Measurements from ENCODE around the gene RNF7. TPM values are rescaled to one million over a fixed set of nuclear protein-coding genes. Genes with fewer than 3 reads are reported as not detected.

Gene RNF7
- polyA plus RNA-seq, 3 donors from 2014 or later: 137 to 168 (median 160) TPM

GRCh38 chr3:141795741-141796080 is 57.6 kb downstream of the RNF7 start:
- H3K27me3 Mint-ChIP-seq (ENCODE audit: low read depth in 3 of 3): peaks cover 0 to 14% (median 3%) of the 10 kb centered on the region in 3 donors
- no peaks in the 10 kb centered on the region for H3K9me3 Mint-ChIP-seq
- H3K27ac Mint-ChIP-seq: peak overlapping the region; percentile 92 to 99 (median 98)
- no peak for DNase-seq
- H3K36me3 Mint-ChIP-seq: no peaks in the 10 kb centered on the region
- H3K4me1 Mint-ChIP-seq: peaks cover 60 to 69% of the 10 kb centered on the region in 2 donors
- peak overlapping the region; percentile 87 to 93 (median 92) for H3K4me3 Mint-ChIP-seq

- DNase-seq: peak; percentile 71 to 81 (median 80)
- Mint-ChIP-seq H3K27ac (peak overlapping the region; percentile 92 to 99 (median 98)), H3K9me3 (no peaks in the 10 kb centered on the region), H3K4me3 (peak overlapping the region; percentile 87 to 93 (median 92)), H3K4me1 (peaks cover 60 to 69% of the 10 kb centered on the region in 2 donors), H3K27me3 (ENCODE audit: low read depth in 3 of 3) (peaks cover 0 to 14% (median 3%) of the 10 kb centered on the region in 3 donors), H3K36me3 (no peaks in the 10 kb centered on the region)
Observed at GRCh38 chr3:141796081-141796888, 58.2 kb downstream of the RNF7 start.

Other genes starting within 250 kb of the RNF7 start
- gene GRK7, start 25.1 kb downstream of the RNF7 start, polyA plus RNA-seq: under 1 TPM in 1 of 3 donors, not detected in 2; 0.09 TPM
- gene ATP1B3, start 138.3 kb downstream of the RNF7 start, polyA plus RNA-seq: 100 to 1,000 TPM; 145 to 206 (median 167) TPM

Measured in immature natural killer cell (primary cell).